Kasumi-1 (cell line): ENCODE results near the gene PRR5.

Experiments
- DNase-seq, 2 experiments: peaks; one replicate each; lab custom pipeline; 2025; lab: John Stamatoyannopoulos, UW

The PRR5 gene

GRCh38 chr22:44758344-44758973 lies 56.5 kb downstream of the PRR5 start:
- no peak for DNase-seq

- no peak for DNase-seq
Measured at GRCh38 chr22:44759001-44759400, 57.0 kb downstream of the PRR5 start.

- no peak for DNase-seq
Measured at GRCh38 chr22:44759430-44760310, 57.7 kb downstream of the PRR5 start.

GRCh38 chr22:44760476-44760875 lies 58.5 kb downstream of the PRR5 start:
- DNase-seq = no peak

GRCh38 chr22:44761025-44761424 lies 59.0 kb downstream of the PRR5 start:
- no peak for DNase-seq

GRCh38 chr22:44764373-44764772 lies 62.4 kb downstream of the PRR5 start:
- no peak for DNase-seq

GRCh38 chr22:44764974-44765373 lies 63.0 kb downstream of the PRR5 start:
- DNase-seq = no peak

- no peak for DNase-seq
Measured at GRCh38 chr22:44765571-44766285, 63.7 kb downstream of the PRR5 start.

GRCh38 chr22:44773082-44773481 lies 71.1 kb downstream of the PRR5 start:
- no peak for DNase-seq

- DNase-seq = no peak
Measured at GRCh38 chr22:44775862-44776261, 73.9 kb downstream of the PRR5 start.

- DNase-seq = no peak
Measured at GRCh38 chr22:44776605-44777363, 74.8 kb downstream of the PRR5 start.

- DNase-seq = no peak
Measured at GRCh38 chr22:44777364-44777755, 75.4 kb downstream of the PRR5 start.

GRCh38 chr22:44780876-44781449 lies 79.0 kb downstream of the PRR5 start:
- no peak for DNase-seq

- no peak for DNase-seq
Measured at GRCh38 chr22:44782363-44782963, 80.5 kb downstream of the PRR5 start.

GRCh38 chr22:44783091-44783490 lies 81.1 kb downstream of the PRR5 start:
- DNase-seq = no peak

GRCh38 chr22:44783581-44783980 lies 81.6 kb downstream of the PRR5 start:
- DNase-seq = no peak

- DNase-seq = no peak
Measured at GRCh38 chr22:44786136-44786535, 84.1 kb downstream of the PRR5 start.

- DNase-seq = no peak
Measured at GRCh38 chr22:44786610-44787009, 84.6 kb downstream of the PRR5 start.
